NT2/D1 (cell line): ENCODE measurements around the gene ITGB7.

Experiments used
- DNase-seq: peaks from one replicate; pipeline ENCODE4 v3.0.0-alpha.2; 2011; ENCODE audit warnings: low read depth, low spot score
- H3K27me3 ChIP-seq: 2 replicates; pipeline ENCODE4 v1.6.0; 2011; ENCODE audit warnings: mild to moderate bottlenecking; ENCODE audit not compliant: insufficient read length, insufficient read depth
- H3K36me3 ChIP-seq: 2 replicates; pipeline ENCODE4 v1.6.1; 2011; ENCODE audit warnings: mild to moderate bottlenecking, low read length, mixed read lengths; ENCODE audit not compliant: insufficient read depth, insufficient read length
- H3K4me1 ChIP-seq: 2 replicates; pipeline ENCODE4 v1.5.1; 2011; ENCODE audit not compliant: insufficient read depth, insufficient read length
- H3K4me3 ChIP-seq: 2 replicates; pipeline ENCODE4 v1.5.1; 2011; ENCODE audit warnings: low read depth; ENCODE audit not compliant: insufficient read length
- H3K9ac ChIP-seq: 2 replicates; pipeline ENCODE4 v1.6.0; 2011; ENCODE audit warnings: low read depth; ENCODE audit not compliant: insufficient read length
- H3K9me3 ChIP-seq: 2 replicates; pipeline ENCODE4 v1.5.1; 2011; ENCODE audit warnings: mild to moderate bottlenecking, low read length; ENCODE audit not compliant: insufficient read depth
- SUZ12 ChIP-seq: IDR thresholded peaks from 2 replicates; pipeline ENCODE4 v1.6.1; 2011; ENCODE audit not compliant: insufficient read length, insufficient read depth; ENCODE audit errors: extremely low read depth
- YY1 ChIP-seq: IDR thresholded peaks from 2 replicates; pipeline ENCODE4 v1.6.1; 2011; ENCODE audit not compliant: insufficient read length, insufficient read depth
- ZNF274 ChIP-seq: IDR thresholded peaks from 2 replicates; pipeline ENCODE4 v1.6.1; 2011; ENCODE audit warnings: mild to moderate bottlenecking, low read depth, low read length

Gene ITGB7

GRCh38 chr12:53207042-53207441 lies at the start of gene ITGB7:
ITGB7 (minus strand) TSS chr12:53207251; CDS start chr12:53200443, 6,808 bp downstream.
- H3K36me3 ChIP-seq, result peaks cover 17% of the 10 kb centered on the region
- H3K4me3 ChIP-seq, result no peak within 1 kb of the TSS

GRCh38 chr12:53255996-53256395 lies 48.9 kb upstream of the ITGB7 start:
- no peak for TF ChIP-seq YY1
- no peak for TF ChIP-seq SUZ12
- H3K4me1 ChIP-seq, result peaks cover 5% of the 10 kb centered on the region
- DNase-seq, result no peak

More at GRCh38 chr12:53207042-53207441, at the start of gene ITGB7:
- no peak for DNase-seq
- Histone ChIP-seq H3K4me1 (peaks cover 8% of the 10 kb centered on the region), H3K27me3 (no peaks in the 10 kb centered on the region), H3K9me3 (no peaks in the 10 kb centered on the region), H3K9ac (no peak within 1 kb of the TSS)
- no peak for TF ChIP-seq YY1
- no peak for TF ChIP-seq SUZ12
- TF ChIP-seq ZNF274, result no peak

GRCh38 chr12:53254816-53255545 lies 47.9 kb upstream of the ITGB7 start:
- DNase-seq, result no peak
- TF ChIP-seq ZNF274, result no peak
- no peak for TF ChIP-seq YY1
- no peak for TF ChIP-seq SUZ12
- H3K36me3 ChIP-seq, result peaks cover 22% of the 10 kb centered on the region
- H3K4me3 ChIP-seq, result no peak overlapping the region
- H3K9me3 ChIP-seq, result no peaks in the 10 kb centered on the region
- peaks cover 8% of the 10 kb centered on the region for H3K4me1 ChIP-seq
- H3K9ac ChIP-seq, result no peak overlapping the region
- H3K27me3 ChIP-seq, result no peaks in the 10 kb centered on the region

More at GRCh38 chr12:53255996-53256395, 48.9 kb upstream of the ITGB7 start:
- Histone ChIP-seq H3K9me3 (no peaks in the 10 kb centered on the region), H3K36me3 (peaks cover 22% of the 10 kb centered on the region), H3K4me3 (no peak overlapping the region), H3K9ac (no peak overlapping the region), H3K27me3 (no peaks in the 10 kb centered on the region)

GRCh38 chr12:53253298-53253697 lies 46.2 kb upstream of the ITGB7 start:
- Histone ChIP-seq H3K36me3 (peaks cover 22% of the 10 kb centered on the region), H3K27me3 (no peaks in the 10 kb centered on the region), H3K4me3 (no peak overlapping the region), H3K4me1 (peaks cover 8% of the 10 kb centered on the region), H3K9me3 (no peaks in the 10 kb centered on the region), H3K9ac (no peak overlapping the region)
- no peak for DNase-seq
- no peak for TF ChIP-seq SUZ12
- no peak for TF ChIP-seq YY1
- no peak for TF ChIP-seq ZNF274

GRCh38 chr12:53252349-53252916 lies 45.4 kb upstream of the ITGB7 start:
- Histone ChIP-seq H3K36me3 (peaks cover 22% of the 10 kb centered on the region), H3K9ac (peak overlapping the region; percentile 92), H3K27me3 (no peaks in the 10 kb centered on the region), H3K4me3 (peak overlapping the region; percentile 92), H3K9me3 (no peaks in the 10 kb centered on the region), H3K4me1 (peaks cover 8% of the 10 kb centered on the region)
- DNase-seq, result no peak
- TF ChIP-seq SUZ12 (no peak), ZNF274 (no peak), YY1 (no peak)

GRCh38 chr12:53251477-53252348 lies 44.7 kb upstream of the ITGB7 start:
- TF ChIP-seq YY1 (peak; percentile 62), ZNF274 (no peak)
- peaks cover 22% of the 10 kb centered on the region for H3K36me3 ChIP-seq
- no peaks in the 10 kb centered on the region for H3K27me3 ChIP-seq
- no peaks in the 10 kb centered on the region for H3K9me3 ChIP-seq
- H3K9ac ChIP-seq, result peak overlapping the region; percentile 92
- peak overlapping the region; percentile 92 for H3K4me3 ChIP-seq
- DNase-seq, result peak; percentile 69
- H3K4me1 ChIP-seq, result peaks cover 8% of the 10 kb centered on the region

GRCh38 chr12:53245286-53245685 lies 38.2 kb upstream of the ITGB7 start:
- no peak overlapping the region for H3K4me3 ChIP-seq
- H3K4me1 ChIP-seq, result peaks cover 10% of the 10 kb centered on the region
- no peak for TF ChIP-seq ZNF274
- TF ChIP-seq YY1, result no peak
- TF ChIP-seq SUZ12, result no peak
- DNase-seq, result no peak
- no peaks in the 10 kb centered on the region for H3K36me3 ChIP-seq
- no peaks in the 10 kb centered on the region for H3K27me3 ChIP-seq
- no peaks in the 10 kb centered on the region for H3K9me3 ChIP-seq
- H3K9ac ChIP-seq, result no peak overlapping the region
